HEK293 (cell line): Measurements from ENCODE around the gene NHP2.

Source experiments
- CTCF ChIP-seq: fragments of 450-650 bp; formaldehyde crosslinking; IDR thresholded peaks from 2 replicates; pipeline ENCODE4 v1.5.1; 2016; ENCODE audit warnings: missing biosample characterization, missing genetic modification characterization
- MYNN ChIP-seq: fragments of 450-650 bp; formaldehyde crosslinking; IDR thresholded peaks from 2 replicates; pipeline ENCODE4 v1.5.1; 2016; ENCODE audit warnings: missing biosample characterization, missing genetic modification characterization, borderline replicate concordance
- ZBTB8A ChIP-seq: fragments of 450-650 bp; formaldehyde crosslinking; IDR thresholded peaks from 2 replicates; pipeline ENCODE4 v1.5.1; 2016; ENCODE audit warnings: missing biosample characterization, missing genetic modification characterization
- ZFP69B ChIP-seq: fragments of 450-650 bp; formaldehyde crosslinking; IDR thresholded peaks from 2 replicates; pipeline ENCODE4 v1.5.1; 2016; ENCODE audit warnings: missing biosample characterization, missing genetic modification characterization
- ZNF184 ChIP-seq: fragments of 450-650 bp; IDR thresholded peaks from 2 replicates; pipeline ENCODE4 v1.5.1; 2018; ENCODE audit warnings: missing biosample characterization, mild to moderate bottlenecking, missing genetic modification characterization
- ZNF239 ChIP-seq: fragments of 450-650 bp; formaldehyde crosslinking; IDR thresholded peaks from 2 replicates; pipeline ENCODE4 v1.5.1; 2016; ENCODE audit warnings: missing biosample characterization, missing genetic modification characterization
- ZNF266 ChIP-seq: fragments of 450-650 bp; formaldehyde crosslinking; IDR thresholded peaks from 2 replicates; pipeline ENCODE4 v1.5.1; 2016; ENCODE audit warnings: missing biosample characterization, missing genetic modification characterization, low read depth
- ZNF521 ChIP-seq: fragments of 450-650 bp; formaldehyde crosslinking; IDR thresholded peaks from 2 replicates; pipeline ENCODE4 v1.5.1; 2017; ENCODE audit warnings: missing biosample characterization, mild to moderate bottlenecking, missing genetic modification characterization
- ZNF560 ChIP-seq: fragments of 450-650 bp; formaldehyde crosslinking; IDR thresholded peaks from 2 replicates; pipeline ENCODE4 v1.5.1; 2017; ENCODE audit warnings: missing biosample characterization, missing genetic modification characterization, borderline replicate concordance
- ZNF629 ChIP-seq: fragments of 450-650 bp; formaldehyde crosslinking; IDR thresholded peaks from 2 replicates; pipeline ENCODE4 v1.5.1; 2017; ENCODE audit warnings: missing biosample characterization, missing genetic modification characterization
- ZNF707 ChIP-seq: fragments of 450-650 bp; formaldehyde crosslinking; IDR thresholded peaks from 2 replicates; pipeline ENCODE4 v1.5.1; 2016; ENCODE audit warnings: missing biosample characterization, missing genetic modification characterization
- ZNF830 ChIP-seq: fragments of 450-650 bp; IDR thresholded peaks from 2 replicates; pipeline ENCODE4 v1.5.0; 2018; ENCODE audit warnings: missing biosample characterization, missing genetic modification characterization, low read depth, mild to moderate bottlenecking, moderate library complexity
- TF ChIP-seq, protein P1 (sequence below): sonication (generic); formaldehyde crosslinking; IDR thresholded peaks from 2 replicates; pipeline ENCODE4 v1.8.1; 2022; ENCODE audit warnings: mild to moderate bottlenecking, moderate library complexity, missing genetic modification reagents
- TF ChIP-seq, protein P2 (sequence below): fragments of 450-650 bp; formaldehyde crosslinking; IDR thresholded peaks from 2 replicates; pipeline ENCODE4 v1.5.1; 2016; ENCODE audit warnings: missing biosample characterization, missing genetic modification characterization

GRCh38 chr5:178186427-178186826, 32.7 kb upstream of the NHP2 start:
- TF ChIP-seq CTCF (tag by site-specific recombination): no peak
- TF ChIP-seq ZNF560 (tag by site-specific recombination): no peak
- TF ChIP-seq ZNF830 (tag by site-specific recombination): no peak
- TF ChIP-seq, protein P1, sequence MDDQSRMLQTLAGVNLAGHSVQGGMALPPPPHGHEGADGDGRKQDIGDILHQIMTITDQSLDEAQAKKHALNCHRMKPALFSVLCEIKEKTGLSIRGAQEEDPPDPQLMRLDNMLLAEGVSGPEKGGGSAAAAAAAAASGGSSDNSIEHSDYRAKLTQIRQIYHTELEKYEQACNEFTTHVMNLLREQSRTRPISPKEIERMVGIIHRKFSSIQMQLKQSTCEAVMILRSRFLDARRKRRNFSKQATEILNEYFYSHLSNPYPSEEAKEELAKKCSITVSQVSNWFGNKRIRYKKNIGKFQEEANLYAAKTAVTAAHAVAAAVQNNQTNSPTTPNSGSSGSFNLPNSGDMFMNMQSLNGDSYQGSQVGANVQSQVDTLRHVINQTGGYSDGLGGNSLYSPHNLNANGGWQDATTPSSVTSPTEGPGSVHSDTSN: no peak
- TF ChIP-seq ZFP69B (tag by site-specific recombination): no peak
- TF ChIP-seq ZNF239 (tag by site-specific recombination): no peak
- TF ChIP-seq ZBTB8A: no peak
- no peak for TF ChIP-seq ZNF266
- TF ChIP-seq ZNF707: no peak
- TF ChIP-seq ZNF521 (tag by site-specific recombination): no peak
- no peak for TF ChIP-seq MYNN (tag by site-specific recombination)
- TF ChIP-seq, protein P2, sequence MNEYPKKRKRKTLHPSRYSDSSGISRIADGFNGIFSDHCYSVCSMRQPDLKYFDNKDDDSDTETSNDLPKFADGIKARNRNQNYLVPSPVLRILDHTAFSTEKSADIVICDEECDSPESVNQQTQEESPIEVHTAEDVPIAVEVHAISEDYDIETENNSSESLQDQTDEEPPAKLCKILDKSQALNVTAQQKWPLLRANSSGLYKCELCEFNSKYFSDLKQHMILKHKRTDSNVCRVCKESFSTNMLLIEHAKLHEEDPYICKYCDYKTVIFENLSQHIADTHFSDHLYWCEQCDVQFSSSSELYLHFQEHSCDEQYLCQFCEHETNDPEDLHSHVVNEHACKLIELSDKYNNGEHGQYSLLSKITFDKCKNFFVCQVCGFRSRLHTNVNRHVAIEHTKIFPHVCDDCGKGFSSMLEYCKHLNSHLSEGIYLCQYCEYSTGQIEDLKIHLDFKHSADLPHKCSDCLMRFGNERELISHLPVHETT (tag by site-specific recombination): no peak
- TF ChIP-seq ZNF629 (tag by site-specific recombination): no peak
- no peak for TF ChIP-seq ZNF184 (tag by site-specific recombination)
